GM23338 (cell line): ENCODE measurements around the gene OR2A2. TPM values are rescaled to one million over a fixed set of nuclear protein-coding genes. Genes with fewer than 3 reads are reported as not detected.

Experiments used
- polyA plus RNA-seq: library from polyadenylated mRNA; unstranded; fragments of >200 nt; fragmentation: Nextera tagmentation; extraction: Ambion mirVana; gene quantifications from 2 replicates; pipeline ENCODE4 v1.2.1, GENCODE V29; 2016
- small RNA-seq: library from RNA; depleted of rRNA; stranded (forward); fragments of <200 nt; gene quantifications from one replicate; pipeline ENCODE3, GENCODE V24; 2014; ENCODE audit warnings: low replicate concordance
- total RNA-seq: library from RNA; depleted of rRNA; stranded (reverse); fragments of >200 nt; shearing (Covaris generic); gene quantifications from 2 replicates; pipeline ENCODE4 v1.2.3, GENCODE V29; 2014; rRNA removed

OR2A2 gene
- total and polyA plus RNA-seq, 2 experiments from 2014 or later, result not detected

Small RNAs within 50 kb of the gene (small RNA-seq; reads per million reads assigned to genes)
- gene OR2A41P, result not detected

Other genes starting within 250 kb of the OR2A2 start
- gene TCAF1, start 207.4 kb upstream of the OR2A2 start, total RNA-seq, result 27.2 and 31.3 TPM in 2 replicates
- 13.5 and 15.5 TPM in 2 replicates for gene TCAF1, start 207.4 kb upstream of the OR2A2 start, polyA plus RNA-seq
- not detected in 2 replicates for gene OR2F2, start 174.3 kb upstream of the OR2A2 start, total RNA-seq
- gene OR2F2, start 174.3 kb upstream of the OR2A2 start, polyA plus RNA-seq, result not detected in 2 replicates
- 0.04 TPM in 1 of 2 replicates, not detected in the other for gene OR2F1, start 154.7 kb upstream of the OR2A2 start, total RNA-seq
- not detected in 2 replicates for gene OR2F1, start 154.7 kb upstream of the OR2A2 start, polyA plus RNA-seq
- gene OR6B1, start 109.3 kb upstream of the OR2A2 start, total RNA-seq, result not detected in 2 replicates
- gene OR6B1, start 109.3 kb upstream of the OR2A2 start, polyA plus RNA-seq, result not detected in 2 replicates
- not detected in 2 replicates for gene OR2A5, start 60.6 kb upstream of the OR2A2 start, total RNA-seq
- gene OR2A5, start 60.6 kb upstream of the OR2A2 start, polyA plus RNA-seq, result not detected in 2 replicates
- not detected in 2 replicates for gene OR2A25, start 39.8 kb upstream of the OR2A2 start, total RNA-seq
- gene OR2A25, start 39.8 kb upstream of the OR2A2 start, polyA plus RNA-seq, result not detected in 2 replicates
- gene OR2A12, start 23.3 kb upstream of the OR2A2 start, total RNA-seq, result not detected in 2 replicates
- not detected in 2 replicates for gene OR2A12, start 23.3 kb upstream of the OR2A2 start, polyA plus RNA-seq
- not detected in 2 replicates for gene OR2A14, start 13.6 kb downstream of the OR2A2 start, total RNA-seq
- gene OR2A14, start 13.6 kb downstream of the OR2A2 start, polyA plus RNA-seq, result not detected in 2 replicates
- gene CTAGE4, start 73.9 kb downstream of the OR2A2 start, total RNA-seq, result 3.4 and 10.1 TPM in 2 replicates
- 4.3 and 4.9 TPM in 2 replicates for gene CTAGE4, start 73.9 kb downstream of the OR2A2 start, polyA plus RNA-seq
- 21.4 and 26.3 TPM in 2 replicates for gene ARHGEF35, start 86.2 kb downstream of the OR2A2 start, total RNA-seq
- 27.6 and 32.3 TPM in 2 replicates for gene ARHGEF35, start 86.2 kb downstream of the OR2A2 start, polyA plus RNA-seq
- 0.27 and 0.28 TPM in 2 replicates for gene OR2A42, start 130.0 kb downstream of the OR2A2 start, total RNA-seq
- 1.8 and 2.1 TPM in 2 replicates for gene OR2A42, start 130.0 kb downstream of the OR2A2 start, polyA plus RNA-seq
- gene OR2A7, start 155.2 kb downstream of the OR2A2 start, total RNA-seq, result 1.6 and 2.2 TPM in 2 replicates
- gene OR2A7, start 155.2 kb downstream of the OR2A2 start, polyA plus RNA-seq, result 1.7 and 3.2 TPM in 2 replicates
- 0.52 and 1.4 TPM in 2 replicates for gene CTAGE8, start 159.7 kb downstream of the OR2A2 start, total RNA-seq
- gene CTAGE8, start 159.7 kb downstream of the OR2A2 start, polyA plus RNA-seq, result 1.3 and 3.1 TPM in 2 replicates
- 0.10 TPM in 1 of 2 replicates, not detected in the other for gene OR2A1, start 202.8 kb downstream of the OR2A2 start, total RNA-seq
- gene OR2A1, start 202.8 kb downstream of the OR2A2 start, polyA plus RNA-seq, result 1.2 and 1.6 TPM in 2 replicates
- 27.1 and 27.3 TPM in 2 replicates for gene ARHGEF5, start 245.8 kb downstream of the OR2A2 start, total RNA-seq
- gene ARHGEF5, start 245.8 kb downstream of the OR2A2 start, polyA plus RNA-seq, result 10.2 TPM in 2 replicates